NCI-H226 (cell line): ENCODE results near the gene C20orf173.

Experiments
- DNase-seq: peaks from one replicate; pipeline ENCODE4 v3.0.0-alpha.2; 2015

C20orf173 gene

GRCh38 chr20:35506179-35506578 lies 23.3 kb downstream of the C20orf173 start:
- no peak for DNase-seq

GRCh38 chr20:35504751-35505150 lies 24.7 kb downstream of the C20orf173 start:
- DNase-seq = no peak

- DNase-seq = no peak
Measured at GRCh38 chr20:35503841-35504561, 25.5 kb downstream of the C20orf173 start.

- no peak for DNase-seq
Measured at GRCh38 chr20:35503281-35503680, 26.2 kb downstream of the C20orf173 start.

- no peak for DNase-seq
Measured at GRCh38 chr20:35502352-35502751, 27.1 kb downstream of the C20orf173 start.

- DNase-seq = no peak
Measured at GRCh38 chr20:35499271-35499670, 30.2 kb downstream of the C20orf173 start.

- no peak for DNase-seq
Measured at GRCh38 chr20:35497780-35498189, 31.7 kb downstream of the C20orf173 start.

GRCh38 chr20:35497320-35497719 lies 32.1 kb downstream of the C20orf173 start:
- no peak for DNase-seq

GRCh38 chr20:35496481-35496880 lies 33.0 kb downstream of the C20orf173 start:
- no peak for DNase-seq

GRCh38 chr20:35492352-35492751 lies 37.1 kb downstream of the C20orf173 start:
- no peak for DNase-seq

GRCh38 chr20:35491823-35492222 lies 37.6 kb downstream of the C20orf173 start:
- peak; percentile 12 for DNase-seq

GRCh38 chr20:35490736-35491181 lies 38.7 kb downstream of the C20orf173 start:
- DNase-seq = no peak

GRCh38 chr20:35489717-35490116 lies 39.7 kb downstream of the C20orf173 start:
- DNase-seq = no peak

GRCh38 chr20:35487479-35487878 lies 42.0 kb downstream of the C20orf173 start:
- DNase-seq = no peak

- DNase-seq = no peak
Measured at GRCh38 chr20:35479798-35480197, 49.7 kb downstream of the C20orf173 start.

GRCh38 chr20:35478804-35479472 lies 50.5 kb downstream of the C20orf173 start:
- DNase-seq = no peak
